NCI-H187 (cell line): ENCODE results near the gene GOLGA1.
A peak's percentile ranks its signal among the peaks of the same experiment; 100 is the strongest.
"Not testable (repeated sequence)": the region's sequence is repeated elsewhere in the genome, so short reads cannot be mapped to it uniquely, and the experiment has no call there.

Experiments
- DNase-seq, 2 experiments: peaks; one replicate each; lab custom pipeline; 2025; lab: John Stamatoyannopoulos, UW

The GOLGA1 gene

GRCh38 chr9:124940894-124941678 lies at the start of gene GOLGA1:
GOLGA1 (minus strand) TSS chr9:124941083; CDS start chr9:124938711, 2,372 bp downstream.
- peak; percentile 73 to 90 for DNase-seq

DNA sequence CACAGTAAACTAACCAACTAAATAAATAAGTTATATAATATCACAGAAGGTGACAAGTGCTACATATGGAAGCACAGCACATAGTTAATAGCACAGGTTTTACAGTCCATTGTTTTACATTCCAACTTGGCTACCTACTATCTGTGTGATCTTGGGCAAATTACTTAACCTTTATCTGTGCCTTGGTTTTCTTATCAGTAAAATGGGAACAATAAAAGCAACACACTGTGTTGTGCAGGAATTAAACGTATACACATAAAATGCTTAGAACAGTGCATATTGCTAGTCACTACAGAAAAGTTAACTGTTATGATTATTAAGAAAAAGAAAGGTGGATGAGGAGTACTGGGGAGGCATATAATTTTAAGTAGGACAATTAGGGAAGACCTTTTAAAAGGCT lies 42.8 kb upstream of the GOLGA1 start:
- DNase-seq = no peak

- DNase-seq = no peak
Measured at GRCh38 chr9:124980431-124980830, 39.5 kb upstream of the GOLGA1 start.

DNA sequence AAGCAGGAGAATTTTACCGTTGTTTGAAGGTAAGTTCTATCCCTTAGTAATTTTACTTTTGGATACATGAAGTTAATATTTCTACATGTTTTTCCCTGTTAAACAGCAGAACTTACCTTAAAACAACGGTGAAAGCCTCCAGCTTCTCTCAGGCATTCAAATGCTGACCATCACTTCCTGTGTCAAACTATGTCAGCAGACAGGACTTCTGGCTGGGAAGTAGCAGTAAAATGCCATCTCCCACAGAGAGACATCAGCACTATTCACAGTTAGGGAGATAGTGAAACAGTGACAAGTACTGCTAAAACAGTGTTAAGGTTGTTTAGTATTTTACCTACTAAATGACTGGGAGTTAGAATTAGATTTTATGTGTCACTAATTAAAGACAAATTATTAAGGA lies 34.2 kb upstream of the GOLGA1 start:
- DNase-seq = no peak

DNA sequence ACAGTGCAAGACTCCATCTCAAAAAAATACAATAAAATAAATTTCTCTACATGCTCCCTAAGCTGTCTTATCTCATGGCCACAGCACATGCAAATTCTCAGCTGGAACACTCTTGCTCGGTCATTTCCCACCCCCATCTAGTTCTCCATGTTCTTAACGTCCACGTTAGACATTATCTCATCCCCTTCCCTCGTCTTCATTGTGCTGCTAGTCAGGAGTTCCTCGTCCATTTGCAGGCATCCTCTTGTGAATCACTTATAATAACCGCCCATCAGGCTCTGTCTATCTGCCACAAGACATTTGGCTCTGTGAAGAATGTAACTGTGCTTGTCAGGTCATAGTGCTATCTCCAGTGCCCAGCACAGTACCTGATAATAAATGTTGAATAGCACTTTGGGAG lies 32.9 kb upstream of the GOLGA1 start:
- DNase-seq = no peak

GRCh38 chr9:124972241-124972770 lies 31.4 kb upstream of the GOLGA1 start:
- DNase-seq = no peak

GRCh38 chr9:124969401-124969800 lies 28.5 kb upstream of the GOLGA1 start:
- DNase-seq = no peak

DNA sequence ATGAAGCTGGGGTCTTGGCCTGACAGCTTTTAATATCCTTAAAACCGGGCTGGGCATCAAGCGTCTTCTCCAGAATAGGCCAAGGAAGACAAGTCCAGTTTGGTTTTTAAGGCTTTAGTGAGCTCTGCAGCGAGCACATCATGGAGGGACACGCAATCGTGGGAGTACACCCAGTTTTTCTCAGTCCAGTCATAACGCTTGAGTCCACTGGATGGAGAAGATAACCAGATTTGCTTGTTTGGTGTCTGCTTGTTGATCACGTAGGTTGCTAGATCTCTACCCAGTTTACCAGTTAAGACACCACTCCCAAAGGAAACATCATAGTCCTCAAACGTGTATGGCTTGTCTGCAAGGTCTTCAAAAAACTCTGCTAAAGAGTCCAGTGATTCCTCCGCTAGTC lies 27.4 kb upstream of the GOLGA1 start:
- DNase-seq = no peak

DNA sequence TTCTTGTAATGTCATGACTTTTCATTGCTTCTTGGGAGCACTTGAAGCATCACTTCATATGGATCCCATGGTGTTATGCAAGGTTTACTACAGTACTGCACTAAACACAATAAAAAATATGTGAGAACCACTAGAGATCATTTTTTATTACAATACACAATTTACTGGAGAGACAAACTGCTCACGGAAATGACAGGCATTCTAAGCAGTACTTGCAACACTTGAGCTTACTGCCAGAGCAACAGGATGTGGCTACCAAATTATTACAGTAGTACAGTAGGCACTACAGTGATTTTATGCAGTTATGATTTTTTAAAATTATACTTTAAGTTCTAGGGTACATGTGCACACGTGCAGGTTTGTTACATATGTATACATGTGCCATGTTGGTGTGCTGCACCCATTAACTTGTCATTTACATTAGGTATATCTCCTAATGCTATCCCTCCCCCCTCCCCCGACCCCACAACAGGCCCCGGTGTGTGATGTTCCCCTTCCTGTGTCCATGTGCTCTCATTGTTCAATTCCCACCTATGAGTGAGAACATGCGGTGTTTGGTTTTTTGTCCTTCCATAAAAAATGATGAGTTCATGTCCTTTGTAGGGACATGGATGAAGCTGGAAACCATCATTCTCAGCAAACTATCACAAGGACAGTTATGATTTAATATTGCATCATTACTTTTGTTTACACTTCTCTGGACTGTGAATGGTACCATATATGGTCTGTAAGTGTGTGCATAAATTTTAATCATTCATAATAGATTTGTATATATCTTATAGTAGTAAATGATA lies 25.1 kb upstream of the GOLGA1 start:
- DNase-seq = not testable (repeated sequence)

DNA sequence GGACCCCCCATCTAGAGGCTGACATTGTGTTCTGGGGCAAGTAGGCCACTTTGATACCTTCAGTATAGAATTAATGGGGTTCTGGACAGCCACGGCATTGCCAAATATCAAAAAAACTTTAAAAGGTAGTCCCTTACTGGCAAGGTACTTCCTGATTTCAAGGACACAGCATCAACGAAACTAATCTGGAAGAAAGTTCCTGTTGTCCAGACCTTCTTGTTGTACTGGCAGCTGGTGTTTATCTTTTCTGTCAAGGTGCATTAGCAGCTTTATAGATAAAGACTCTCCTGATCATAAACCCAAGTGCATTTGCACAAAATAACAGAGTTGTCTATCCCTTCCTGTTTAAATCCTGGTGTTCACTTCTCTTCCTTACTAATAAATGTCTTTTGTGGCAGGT lies 23.7 kb upstream of the GOLGA1 start:
- DNase-seq = no peak

- no peak for DNase-seq
Measured at GRCh38 chr9:124964056-124964455, 23.2 kb upstream of the GOLGA1 start.

DNA sequence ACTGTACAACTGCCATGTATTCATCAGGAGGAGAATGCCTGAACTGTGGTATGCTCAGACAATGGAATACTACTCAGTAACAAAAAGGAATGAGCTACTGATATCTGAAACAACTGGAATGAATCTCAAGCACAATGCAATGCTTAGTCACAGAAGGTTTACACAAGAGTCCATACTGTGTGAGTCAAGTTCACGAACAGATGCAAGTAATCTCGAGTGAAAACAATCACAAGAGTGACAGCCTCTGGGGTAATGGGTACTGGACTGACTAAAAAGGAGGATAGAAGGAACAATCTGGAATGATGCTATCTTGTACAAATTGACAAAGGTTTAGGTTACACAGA lies 19.5 kb upstream of the GOLGA1 start:
- DNase-seq = no peak

GRCh38 chr9:124959671-124960408 lies 19.0 kb upstream of the GOLGA1 start:
- not testable (repeated sequence) for DNase-seq

GRCh38 chr9:124954255-124954654 lies 13.4 kb upstream of the GOLGA1 start:
- no peak for DNase-seq

DNA sequence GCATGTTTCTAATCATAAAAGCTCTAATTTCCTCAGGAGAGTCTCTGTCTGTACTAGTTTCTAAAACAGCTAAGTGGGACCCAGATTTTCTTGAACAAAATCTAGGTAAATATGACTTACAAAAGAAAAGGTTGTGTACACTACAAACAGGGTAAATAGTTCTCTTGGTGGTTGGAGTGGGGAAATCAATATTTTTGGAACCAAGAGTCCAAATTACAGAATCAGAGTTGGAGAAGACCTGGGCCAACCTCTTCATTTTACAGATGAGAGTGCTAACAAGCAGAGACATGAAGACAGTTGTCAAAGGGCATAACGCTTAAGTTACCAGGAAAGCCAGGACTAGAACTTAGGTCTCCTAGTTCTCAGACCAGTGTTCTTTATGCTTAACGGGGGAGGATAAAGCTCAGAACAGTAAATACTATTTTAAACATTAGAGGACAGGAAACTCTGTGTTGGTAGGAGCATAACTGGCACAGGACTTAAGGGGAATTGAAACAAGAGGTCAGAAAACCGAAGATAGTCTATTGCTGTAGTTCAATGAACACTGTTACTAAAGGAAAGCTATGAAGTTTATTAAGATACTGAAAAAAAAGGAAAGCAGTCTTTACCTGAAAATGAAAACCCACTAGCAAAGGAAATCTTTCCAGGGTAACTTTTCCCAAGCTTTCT lies 9.3 kb upstream of the GOLGA1 start:
- DNase-seq = no peak

- DNase-seq = no peak
Measured at GRCh38 chr9:124949387-124949786, 8.5 kb upstream of the GOLGA1 start.

GRCh38 chr9:124947727-124948391 lies 7.0 kb upstream of the GOLGA1 start:
- no peak for DNase-seq

GRCh38 chr9:124946167-124946566 lies 5.3 kb upstream of the GOLGA1 start:
- no peak for DNase-seq

GRCh38 chr9:124941679-124942561 lies 1.0 kb upstream of the GOLGA1 start:
- no peak for DNase-seq

GRCh38 chr9:124940521-124940893 lies 376 bp downstream of the GOLGA1 start:
- DNase-seq = peak; percentile 24 to 55
